HG02642 (cell line): ENCODE data around the gene C19orf44.

Experiments used
- ATAC-seq: cut with Tn5 transposase; IDR thresholded peaks from one replicate; pipeline ENCODE4 v1.9.1; 2021; ENCODE audit warnings: mild to moderate bottlenecking; ENCODE audit not compliant: unreplicated experiment, poor library complexity

C19orf44 gene

GRCh38 chr19:16514383-16515019 lies 18.3 kb downstream of the C19orf44 start:
- no peak for ATAC-seq

GRCh38 chr19:16516381-16516780 lies 20.2 kb downstream of the C19orf44 start:
- ATAC-seq, result no peak

DNA sequence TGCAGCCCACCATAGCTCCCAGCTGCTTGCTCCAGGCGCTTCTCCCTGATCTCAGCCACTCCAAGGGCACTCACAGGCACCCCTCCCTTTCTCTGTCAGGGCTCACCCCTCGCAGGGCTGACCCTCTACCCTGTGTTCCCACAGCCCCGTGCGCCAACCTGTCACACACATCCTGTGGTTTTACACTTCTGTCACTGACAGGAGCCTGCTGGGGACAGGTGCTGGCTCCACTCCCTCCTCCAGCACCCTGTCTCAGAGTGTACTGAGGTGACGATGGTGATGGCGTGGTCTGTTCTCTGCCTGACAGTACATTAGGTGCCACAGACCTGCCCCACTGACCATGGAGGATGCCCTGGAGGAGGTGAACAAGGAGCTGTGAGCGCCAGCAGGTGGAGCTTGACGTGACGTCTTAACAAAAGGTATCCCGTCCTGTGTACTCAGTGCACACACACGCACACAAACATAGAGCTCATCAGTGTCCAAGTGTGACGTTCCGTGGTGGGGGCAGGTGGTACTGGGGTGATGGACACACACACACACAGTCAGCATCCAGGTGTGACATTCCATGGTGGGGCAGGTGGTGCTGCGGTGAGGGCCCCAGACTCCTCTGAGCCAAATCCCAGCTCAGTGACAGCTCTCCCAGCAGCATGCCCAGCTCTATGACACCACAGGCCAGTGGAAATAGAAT lies 20.9 kb downstream of the C19orf44 start:
- no peak for ATAC-seq

DNA sequence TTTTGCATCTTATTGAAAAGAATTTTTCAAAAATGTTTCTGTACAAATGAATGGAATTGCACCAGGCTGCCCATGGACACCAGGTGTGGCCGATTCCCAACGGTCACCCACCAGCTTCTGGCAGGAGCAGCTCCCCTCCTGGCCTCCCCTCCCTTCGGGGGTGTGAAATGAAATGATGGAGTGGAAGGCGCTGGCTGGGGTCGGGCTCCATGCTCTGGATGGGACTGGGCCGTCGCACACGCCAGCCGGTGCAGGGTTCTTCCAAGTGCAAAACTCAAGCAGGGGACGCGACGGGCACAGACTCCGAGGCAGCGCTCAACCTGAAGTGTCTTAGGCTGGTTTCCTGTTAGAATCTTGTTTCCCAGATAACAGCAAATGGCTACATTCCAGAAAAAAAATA lies 21.9 kb downstream of the C19orf44 start:
- ATAC-seq, result no peak

DNA sequence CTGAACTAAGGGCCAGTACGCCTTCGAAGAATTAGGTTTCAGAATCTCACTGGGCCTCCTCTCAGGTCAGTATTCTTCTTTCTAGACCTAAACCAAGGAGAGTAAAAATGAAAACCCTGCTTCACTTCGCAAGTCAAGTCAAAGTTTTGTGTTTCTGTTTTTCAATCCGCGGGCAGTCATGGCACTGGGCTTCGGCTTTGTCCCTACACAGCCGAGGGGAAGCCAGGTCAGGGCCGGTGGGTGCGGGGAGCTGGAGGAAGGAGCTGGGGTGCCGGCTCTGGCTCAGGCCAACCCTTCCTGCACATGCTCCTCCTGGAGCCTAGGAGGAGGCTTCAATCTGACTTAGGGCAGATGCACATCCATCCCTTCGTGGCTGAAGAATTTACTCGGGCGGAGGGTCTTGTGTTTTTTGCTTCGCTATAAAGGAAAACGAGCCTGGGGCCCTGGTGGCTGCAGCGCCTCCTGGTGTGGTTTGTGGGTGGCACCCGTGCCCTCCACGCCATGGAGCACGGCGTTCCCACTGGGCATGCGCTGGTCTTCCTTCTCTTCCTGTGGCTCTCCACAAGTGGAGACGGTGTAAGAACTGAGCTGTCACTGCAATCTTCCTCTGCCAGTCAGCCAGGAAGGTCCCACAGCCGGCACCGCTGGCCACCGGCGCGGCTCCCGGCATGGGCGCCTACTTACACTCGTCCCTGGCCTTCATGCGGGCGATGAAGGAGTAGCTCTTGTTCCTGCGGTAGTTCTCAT lies 22.5 kb downstream of the C19orf44 start:
- ATAC-seq, result no peak

DNA sequence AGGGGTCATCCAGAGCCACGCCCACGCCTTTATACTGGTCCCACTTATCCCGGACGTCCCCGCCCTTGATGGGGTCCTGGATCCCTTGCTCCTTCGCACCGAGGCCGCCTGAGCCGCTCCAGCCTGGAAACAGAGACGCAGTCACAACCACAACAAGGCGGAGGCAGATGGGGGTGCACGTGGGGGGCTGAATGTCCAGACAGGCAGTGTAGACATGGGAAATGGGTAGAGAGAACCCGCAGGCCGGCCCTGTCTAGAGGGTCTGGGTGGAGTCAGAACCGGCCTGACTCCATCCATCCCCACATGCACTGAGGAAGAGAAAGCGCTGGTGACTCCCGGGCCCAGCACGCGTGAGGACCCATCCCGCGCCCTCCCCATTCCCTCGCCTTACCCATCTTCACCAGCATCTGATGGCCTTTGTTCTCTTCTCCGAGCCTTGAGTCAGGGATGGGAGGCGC lies 23.1 kb downstream of the C19orf44 start:
- no peak for ATAC-seq

DNA sequence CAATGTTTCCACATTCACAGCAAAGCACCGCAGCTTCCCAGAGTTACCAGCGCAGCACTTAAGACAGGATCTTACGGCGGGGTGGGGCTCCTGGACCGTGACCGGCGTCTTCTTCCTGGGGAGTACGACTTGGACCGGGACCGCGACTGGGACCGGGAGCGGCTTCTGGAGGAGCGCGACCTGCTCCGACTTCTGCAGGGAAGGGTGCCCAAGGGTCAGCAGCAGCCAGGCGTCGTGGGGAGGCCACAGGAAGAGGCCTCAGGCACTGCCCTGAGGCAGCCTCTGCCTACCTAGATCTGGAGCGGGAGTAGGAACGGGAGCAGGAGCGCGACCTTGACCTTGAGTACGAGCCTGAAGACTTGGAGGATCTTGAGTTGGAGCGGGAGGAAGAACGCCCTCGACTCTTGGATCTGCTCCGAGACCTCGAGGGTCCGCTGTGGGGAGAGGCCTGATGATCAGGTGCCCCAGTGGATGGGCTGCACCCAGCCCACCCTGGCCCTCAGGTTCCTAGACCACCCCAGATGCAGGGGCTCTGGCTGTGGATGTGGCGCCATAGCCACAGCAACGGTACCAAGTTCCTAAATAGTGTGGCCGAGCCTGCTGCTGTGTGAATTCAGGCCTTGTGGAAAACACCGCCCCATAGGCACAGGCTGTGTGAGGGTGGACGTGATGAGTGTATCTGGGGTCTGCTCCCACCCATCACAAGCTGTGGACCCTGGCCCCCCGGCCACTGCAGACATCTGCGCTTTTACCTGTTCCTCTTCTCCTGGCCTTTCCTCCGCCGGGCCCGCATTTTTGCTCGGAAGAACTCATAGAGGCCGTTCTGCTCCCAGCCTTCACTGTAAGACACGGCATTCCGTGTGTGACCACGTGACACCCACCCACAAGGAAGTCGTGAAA lies 24.1 kb downstream of the C19orf44 start:
- no peak for ATAC-seq

DNA sequence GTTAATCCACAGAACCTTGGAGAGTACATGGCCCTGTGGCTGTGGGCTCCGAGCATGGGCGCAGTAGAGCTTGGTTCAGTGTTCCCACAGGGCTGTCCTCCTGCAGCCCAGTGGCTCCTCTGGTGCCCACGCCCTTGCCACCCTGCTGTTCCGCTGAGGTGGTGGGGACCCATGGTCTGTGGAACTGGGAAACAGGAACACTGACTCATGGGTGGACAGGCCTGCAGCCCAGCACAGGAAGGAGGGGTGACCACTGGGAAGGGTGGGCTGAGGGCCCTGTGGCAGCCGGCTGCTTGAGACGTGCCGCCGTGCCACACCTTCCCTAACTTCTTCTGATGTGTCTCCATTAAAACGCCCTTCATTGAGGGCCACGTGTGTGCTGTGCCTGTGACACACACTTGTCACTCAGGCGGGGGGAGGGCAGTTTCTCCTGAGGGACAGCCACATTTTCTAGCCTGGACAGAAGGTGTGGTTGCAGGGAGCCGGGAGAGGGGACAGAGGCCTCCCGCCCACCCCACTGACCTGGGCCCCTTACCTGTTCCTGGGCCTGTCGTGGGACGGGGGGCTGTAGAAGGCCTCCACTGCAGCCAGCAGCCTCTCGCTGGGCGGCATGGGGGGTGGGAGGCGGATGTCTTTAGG lies 24.9 kb downstream of the C19orf44 start:
- ATAC-seq, result no peak

- ATAC-seq, result no peak
Observed at GRCh38 chr19:16521715-16522289, 25.6 kb downstream of the C19orf44 start.

DNA sequence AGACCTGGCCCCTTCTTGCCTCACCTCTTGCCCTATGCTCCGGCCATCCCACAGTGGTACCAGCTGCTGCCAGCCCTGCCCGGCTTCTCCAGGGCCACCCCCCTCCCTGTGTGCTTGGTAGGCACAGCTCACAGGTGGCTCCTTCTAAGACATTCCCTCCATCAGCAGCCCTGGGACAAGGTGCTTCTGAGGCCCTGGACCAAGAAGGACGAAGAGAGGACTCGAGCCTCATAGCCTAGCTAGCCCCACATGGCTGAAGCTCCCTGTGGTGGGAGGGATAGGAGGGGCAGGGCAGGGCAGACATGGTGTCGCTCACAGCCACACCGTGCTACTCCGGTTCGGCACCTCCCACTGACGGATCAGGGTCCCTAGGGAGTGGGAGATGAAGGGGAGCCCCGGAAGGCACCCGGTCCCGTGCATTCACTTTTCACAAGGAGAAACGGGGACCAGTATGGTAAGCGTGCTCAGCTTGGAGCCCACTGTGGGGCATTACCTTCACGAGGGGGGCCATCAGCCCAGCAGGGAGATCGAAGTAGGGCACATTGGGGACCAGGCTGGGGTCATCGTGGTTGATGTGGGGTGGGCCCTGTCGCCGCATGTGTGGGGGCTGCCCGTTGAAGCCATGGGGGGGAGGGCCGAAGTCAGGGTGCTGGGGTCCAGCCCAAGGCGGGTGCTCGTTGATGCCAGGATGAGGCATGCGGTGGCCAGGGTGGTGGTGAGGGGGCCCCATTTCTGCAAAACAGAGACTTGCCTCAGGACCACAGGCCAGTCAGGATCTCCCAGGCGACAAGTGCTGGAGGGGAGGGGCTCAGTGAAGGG lies 26.6 kb downstream of the C19orf44 start:
- no peak for ATAC-seq

DNA sequence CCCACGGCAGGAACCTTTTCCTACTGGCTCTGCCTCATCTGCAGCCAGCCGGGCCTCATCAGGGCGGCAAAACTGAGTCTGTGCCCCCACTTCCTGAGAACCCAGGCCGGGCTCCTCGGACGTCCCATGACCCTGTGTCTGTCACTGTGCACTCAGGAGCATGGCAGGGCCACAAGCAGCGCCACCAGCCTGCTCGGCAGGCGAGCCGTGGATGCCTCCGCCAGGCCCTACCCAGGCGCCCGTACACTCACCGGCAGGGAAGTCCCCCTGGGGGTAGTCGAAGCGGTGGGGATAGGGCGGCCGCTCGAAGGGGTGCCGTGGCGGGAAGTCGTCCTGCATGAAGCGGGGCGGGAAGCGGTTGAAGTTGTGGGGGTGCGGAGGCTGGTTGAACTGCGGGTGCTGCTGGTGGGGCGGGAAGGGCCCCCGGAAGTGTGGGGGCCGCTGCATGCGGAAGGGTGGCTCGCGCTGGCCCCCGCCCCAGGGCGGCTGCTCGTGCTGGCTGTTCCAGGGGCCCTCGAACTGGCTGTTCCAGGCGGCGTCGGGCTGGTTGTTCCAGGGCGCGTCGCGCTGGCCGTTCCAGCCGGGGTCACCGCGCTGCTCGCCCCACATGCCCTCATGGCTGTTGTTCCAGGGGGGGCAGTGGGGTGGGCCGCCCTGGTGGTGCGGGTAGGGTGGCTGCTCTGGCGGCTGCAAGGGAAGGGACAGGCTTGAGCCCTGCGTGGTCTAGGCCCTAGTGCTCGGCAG lies 29.0 kb downstream of the C19orf44 start:
- ATAC-seq, result no peak

DNA sequence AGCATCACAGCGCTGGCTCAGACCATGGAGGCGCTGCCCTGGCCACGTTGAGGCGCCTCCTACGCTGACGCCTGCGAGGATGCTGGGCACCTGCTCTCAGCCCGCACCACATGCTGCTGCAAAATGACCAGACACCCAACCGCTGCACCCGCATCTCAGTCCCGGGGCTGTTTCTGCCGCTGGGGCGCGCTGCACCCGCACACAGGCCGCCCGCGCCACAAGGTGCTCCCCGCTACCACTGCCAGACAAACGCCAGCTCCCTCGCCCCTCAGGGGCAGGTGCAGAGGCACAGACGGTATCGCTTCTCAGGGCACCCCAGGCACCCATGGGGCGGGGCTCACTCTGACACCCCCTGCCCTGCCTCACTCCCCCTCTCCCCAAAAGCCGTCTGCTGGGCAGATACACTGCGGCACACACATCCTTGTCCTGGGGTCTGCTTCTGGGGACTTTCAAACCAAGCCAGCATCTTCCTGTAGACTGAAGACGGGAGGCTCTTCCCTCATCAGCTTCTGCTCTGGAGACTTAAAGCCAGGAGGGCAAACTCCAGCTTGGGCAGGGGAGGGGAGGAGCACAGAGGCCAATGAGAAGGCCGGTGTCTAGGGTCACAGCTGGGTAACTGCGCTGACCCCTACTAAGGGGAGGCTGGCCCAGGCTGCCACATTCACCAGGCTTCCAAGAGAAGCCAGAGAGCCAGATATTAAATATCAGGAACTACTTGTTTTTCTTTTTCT lies 29.7 kb downstream of the C19orf44 start:
- no peak for ATAC-seq

DNA sequence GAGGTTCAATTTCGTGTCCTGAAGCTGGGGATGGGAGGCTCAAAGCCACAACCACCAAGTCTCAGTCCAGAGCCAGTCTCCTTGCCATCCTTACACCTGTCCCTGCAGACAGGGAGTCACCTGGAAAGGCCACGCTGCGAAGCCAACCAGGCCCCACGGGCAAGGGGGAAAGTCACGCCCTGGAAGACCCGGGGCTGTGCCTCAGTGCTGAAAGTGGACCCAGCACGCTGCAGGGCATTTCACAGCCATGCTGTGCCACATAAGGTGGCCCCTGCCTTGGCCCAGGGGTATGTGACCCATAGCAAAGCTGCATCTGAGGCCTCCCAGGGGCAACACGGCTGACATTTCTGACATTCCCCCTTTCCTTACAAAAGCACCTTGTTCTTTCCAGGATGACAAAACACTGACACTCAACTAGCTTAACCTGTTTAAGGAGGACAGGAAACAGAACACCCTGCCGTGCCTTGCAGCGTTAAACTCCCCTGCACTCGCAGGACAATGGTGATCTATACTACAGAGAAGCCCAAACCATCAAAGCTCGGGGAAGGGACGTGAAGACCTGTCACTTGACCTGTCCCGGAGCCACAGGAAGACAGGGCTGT lies 31.2 kb downstream of the C19orf44 start:
- ATAC-seq, result no peak

GRCh38 chr19:16527971-16528521 lies 31.9 kb downstream of the C19orf44 start:
- ATAC-seq, result no peak

GRCh38 chr19:16529466-16530144 lies 33.4 kb downstream of the C19orf44 start:
- ATAC-seq, result no peak
